Loucy (cell line): ENCODE results near the gene VPS8.
A peak's percentile ranks its signal among the peaks of the same experiment; 100 is the strongest.

Experiments
- H2AFZ ChIP-seq: fragments of 200-600 bp; sonication (generic); 2 replicates; pipeline ENCODE4 v1.6.0; 2016; ENCODE audit warnings: antibody characterized with exemption, mild to moderate bottlenecking, low read length, moderate library complexity
- H3F3A ChIP-seq: fragments of 200-600 bp; 2 replicates; pipeline ENCODE4 v1.6.0; 2016; ENCODE audit warnings: antibody characterized with exemption, low read depth, mild to moderate bottlenecking
- H3K27me3 ChIP-seq: fragments of 200-600 bp; sonication (generic); 2 replicates; pipeline ENCODE4 v1.6.1; 2014; ENCODE audit warnings: low read length, mild to moderate bottlenecking; ENCODE audit not compliant: insufficient read depth, poor library complexity, severe bottlenecking
- H3K36me3 ChIP-seq: fragments of 200-600 bp; sonication (generic); 2 replicates; pipeline ENCODE4 v1.6.1; 2016; ENCODE audit warnings: low read length; ENCODE audit not compliant: insufficient read depth
- H3K4me1 ChIP-seq: fragments of 200-600 bp; sonication (generic); 2 replicates; pipeline ENCODE4 v1.5.1; 2014; ENCODE audit warnings: low read length, mild to moderate bottlenecking; ENCODE audit not compliant: insufficient read depth, poor library complexity, severe bottlenecking
- H3K4me2 ChIP-seq: fragments of 200-600 bp; sonication (generic); 2 replicates; pipeline ENCODE4 v1.6.0; 2014; ENCODE audit warnings: antibody characterized with exemption, low read length, low read depth, mild to moderate bottlenecking; ENCODE audit not compliant: poor library complexity, severe bottlenecking
- H3K4me3 ChIP-seq: fragments of 200-600 bp; sonication (generic); 2 replicates; pipeline ENCODE4 v1.5.1; 2014; ENCODE audit warnings: low read length, mild to moderate bottlenecking, mixed read lengths; ENCODE audit not compliant: poor library complexity, severe bottlenecking
- H3K79me2 ChIP-seq: fragments of 200-600 bp; sonication (generic); 2 replicates; pipeline ENCODE4 v1.6.1; 2014; ENCODE audit warnings: low read length; ENCODE audit not compliant: insufficient read depth
- H3K9ac ChIP-seq: fragments of 200-600 bp; sonication (generic); 2 replicates; pipeline ENCODE4 v1.6.0; 2014; ENCODE audit warnings: mild to moderate bottlenecking, low read depth, low read length, moderate library complexity; ENCODE audit not compliant: poor library complexity, severe bottlenecking
- H3K9me2 ChIP-seq: fragments of 200-600 bp; sonication (generic); replicated peaks from 2 replicates; pipeline ENCODE4 v1.6.1; 2016; ENCODE audit warnings: low read depth, low read length, mixed read lengths
- H3K9me3 ChIP-seq: fragments of 200-600 bp; sonication (generic); 2 replicates; pipeline ENCODE4 v1.6.1; 2014; ENCODE audit warnings: mild to moderate bottlenecking, antibody characterized with exemption, low read length, low read depth; ENCODE audit not compliant: insufficient read depth
- H4K20me1 ChIP-seq: fragments of 200-600 bp; sonication (generic); 2 replicates; pipeline ENCODE4 v1.6.0; 2014; ENCODE audit warnings: antibody characterized with exemption, low read length, mild to moderate bottlenecking; ENCODE audit not compliant: insufficient read depth, poor library complexity, severe bottlenecking
- CTCF ChIP-seq: fragments of 200-600 bp; sonication (generic); conservative IDR thresholded peaks from 2 replicates; pipeline ENCODE4 v1.5.1; 2014; ENCODE audit warnings: mild to moderate bottlenecking, antibody characterized with exemption, low read length
- EZH2phosphoT487 ChIP-seq: fragments of 200-600 bp; IDR thresholded peaks from 2 replicates; pipeline ENCODE4 v1.6.1; 2018; ENCODE audit warnings: antibody characterized with exemption, mild to moderate bottlenecking, moderate library complexity, borderline replicate concordance

VPS8 gene

GRCh38 chr3:185046603-185047002, 234.6 kb downstream of the VPS8 start:
- TF ChIP-seq EZH2phosphoT487 (no peak), CTCF (no peak)
- Histone ChIP-seq H2AFZ (no peak overlapping the region), H3K9me2 (no peaks in the 10 kb centered on the region), H3K36me3 (peaks cover 20% of the 10 kb centered on the region; the same call in 1 of the 2 replicates), H3K9ac (no peak overlapping the region), H3K27me3 (no peaks in the 10 kb centered on the region), H3K4me2 (no peak overlapping the region), H3F3A (no peaks in the 10 kb centered on the region), H3K4me3 (no peak overlapping the region), H3K79me2 (no peaks in the 10 kb centered on the region), H3K4me1 (no peaks in the 10 kb centered on the region), H3K9me3 (no peaks in the 10 kb centered on the region), H4K20me1 (no peaks in the 10 kb centered on the region)

GRCh38 chr3:185049710-185050109, 237.7 kb downstream of the VPS8 start:
- Histone ChIP-seq H3K4me1 (no peaks in the 10 kb centered on the region), H2AFZ (no peak overlapping the region), H3K4me3 (no peak overlapping the region), H3K36me3 (peaks cover 42% of the 10 kb centered on the region), H3K9me3 (no peaks in the 10 kb centered on the region), H3K79me2 (no peaks in the 10 kb centered on the region), H3F3A (no peaks in the 10 kb centered on the region), H3K9me2 (no peaks in the 10 kb centered on the region), H4K20me1 (no peaks in the 10 kb centered on the region), H3K27me3 (no peaks in the 10 kb centered on the region), H3K9ac (no peak overlapping the region), H3K4me2 (no peak overlapping the region)
- TF ChIP-seq CTCF: 0 out of 2 replicates have a peak, but pooled peaks have one; percentile 9
- TF ChIP-seq EZH2phosphoT487: no peak

- Histone ChIP-seq H3K9ac (no peak overlapping the region), H3K9me2 (no peaks in the 10 kb centered on the region), H3K79me2 (no peaks in the 10 kb centered on the region), H4K20me1 (no peaks in the 10 kb centered on the region), H3K27me3 (no peaks in the 10 kb centered on the region), H2AFZ (no peak overlapping the region), H3K4me2 (no peak overlapping the region), H3K4me1 (no peaks in the 10 kb centered on the region), H3K9me3 (no peaks in the 10 kb centered on the region; the same call in 1 of the 2 replicates), H3K4me3 (no peak overlapping the region), H3K36me3 (peaks cover 47% of the 10 kb centered on the region), H3F3A (no peaks in the 10 kb centered on the region)
- no peak for TF ChIP-seq EZH2phosphoT487
- TF ChIP-seq CTCF: no peak
Observed at GRCh38 chr3:185051801-185052200, 239.8 kb downstream of the VPS8 start.
